Activated effector memory CD4-positive, alpha-beta T cell treated with Interleukin-2 at 50 U/mL for 16 hours (primary cell): Measurements from ENCODE around the gene SORCS3.

Source experiments
- DNase-seq: peaks from one replicate; pipeline ENCODE4 v3.0.0-alpha.2; 2020

The SORCS3 gene

DNA sequence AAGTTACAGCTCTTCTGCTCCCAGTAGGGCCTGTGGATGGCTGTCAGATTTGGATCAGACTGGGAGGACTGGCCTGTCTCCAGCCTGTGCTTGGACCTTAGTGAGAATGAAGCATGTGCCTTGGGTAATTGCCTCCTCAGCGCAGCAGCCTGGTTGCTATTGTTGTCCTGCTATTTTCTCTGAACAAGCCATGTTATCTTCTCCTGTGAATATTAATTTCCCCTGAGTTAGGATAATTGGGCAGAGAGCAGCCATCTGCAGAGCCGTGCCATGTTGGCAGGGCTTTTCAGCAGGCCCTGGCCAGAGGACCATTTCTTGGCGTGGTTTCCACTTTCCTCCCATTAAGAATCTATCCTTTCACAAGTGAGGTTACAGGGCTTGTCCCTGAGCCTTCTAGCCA is 497.3 kb downstream of the SORCS3 start:
- no peak for DNase-seq

DNA sequence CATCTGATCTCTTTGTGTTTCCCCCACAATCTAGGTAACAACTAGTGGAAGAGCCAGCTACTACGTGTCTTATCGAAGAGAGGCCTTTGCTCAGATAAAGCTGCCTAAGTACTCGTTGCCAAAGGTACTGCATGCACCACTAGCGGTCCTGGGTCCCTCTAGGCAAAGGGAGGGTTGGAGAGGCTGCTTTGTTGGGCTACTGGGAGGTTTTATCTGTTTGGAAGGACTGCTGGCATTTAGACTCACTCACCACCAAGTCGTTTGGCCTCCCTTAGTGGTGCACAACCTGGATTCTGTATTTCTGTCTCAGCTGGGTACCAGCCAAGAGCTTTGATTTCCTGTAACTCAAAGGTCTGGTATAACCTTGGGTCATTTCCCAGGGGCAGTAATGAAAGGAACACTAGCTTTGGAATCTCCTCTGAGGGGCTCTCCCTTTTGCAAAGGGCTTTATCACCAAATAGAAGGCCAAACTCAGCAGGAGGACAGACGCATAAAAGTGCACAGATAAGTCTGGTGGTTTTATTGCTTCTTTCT is 498.3 kb downstream of the SORCS3 start:
- no peak for DNase-seq

DNA sequence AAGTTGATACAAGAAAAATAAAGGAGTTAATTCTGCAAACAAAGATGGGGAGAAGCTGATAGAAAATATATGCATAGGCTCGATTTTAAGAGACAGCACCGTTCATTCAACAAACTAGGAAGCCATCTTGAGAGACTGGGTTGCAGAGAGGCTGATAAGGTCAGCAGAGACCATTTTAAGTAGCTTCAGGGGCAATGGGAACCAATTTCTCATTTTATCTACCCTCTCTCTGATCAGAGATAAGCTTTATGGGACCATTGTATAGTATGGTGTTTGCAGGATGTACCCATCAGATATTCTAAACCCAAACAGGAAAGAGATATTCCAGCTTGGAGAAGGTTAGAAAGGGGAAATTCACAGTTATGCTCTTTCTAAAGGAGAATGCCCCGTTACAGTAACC is 499.5 kb downstream of the SORCS3 start:
- DNase-seq: no peak

DNA sequence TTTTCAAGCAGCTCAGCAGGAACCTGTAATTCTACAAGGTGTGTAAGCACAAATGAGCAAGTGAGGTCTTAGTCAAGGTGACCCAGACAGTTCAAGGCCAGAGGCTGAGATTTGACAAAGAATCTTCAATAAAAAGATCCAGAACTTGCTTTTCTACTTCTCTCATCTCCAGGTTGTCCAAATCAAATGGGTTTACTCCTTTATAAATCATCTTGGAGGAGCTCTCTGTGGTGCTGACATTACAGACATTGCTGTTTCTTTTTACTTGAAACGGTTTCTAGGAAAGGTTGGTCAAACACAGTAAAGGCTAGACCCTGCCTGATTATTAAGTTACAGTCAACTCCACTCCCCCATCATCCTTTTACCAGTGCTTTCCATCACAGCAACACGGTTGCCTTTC is 504.6 kb downstream of the SORCS3 start:
- no peak for DNase-seq

DNA sequence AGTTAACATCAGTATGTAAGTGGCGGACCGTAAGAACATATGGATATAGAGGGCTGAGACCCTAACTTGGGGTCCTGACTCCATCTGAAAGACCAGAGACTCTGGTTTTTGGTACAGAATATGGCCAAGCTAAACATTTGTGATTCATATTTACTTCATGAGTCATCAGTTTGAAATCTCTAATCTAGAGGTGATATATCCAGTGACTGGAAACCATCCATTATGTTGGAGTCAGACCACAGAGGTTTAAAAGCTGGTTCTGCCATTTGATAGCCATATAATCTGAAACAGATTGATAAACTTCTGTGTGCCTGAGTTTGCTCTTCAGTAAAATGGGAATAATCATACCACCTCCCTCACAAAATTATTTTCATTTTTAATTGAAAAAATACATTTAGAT is 505.3 kb downstream of the SORCS3 start:
- DNase-seq: no peak

DNA sequence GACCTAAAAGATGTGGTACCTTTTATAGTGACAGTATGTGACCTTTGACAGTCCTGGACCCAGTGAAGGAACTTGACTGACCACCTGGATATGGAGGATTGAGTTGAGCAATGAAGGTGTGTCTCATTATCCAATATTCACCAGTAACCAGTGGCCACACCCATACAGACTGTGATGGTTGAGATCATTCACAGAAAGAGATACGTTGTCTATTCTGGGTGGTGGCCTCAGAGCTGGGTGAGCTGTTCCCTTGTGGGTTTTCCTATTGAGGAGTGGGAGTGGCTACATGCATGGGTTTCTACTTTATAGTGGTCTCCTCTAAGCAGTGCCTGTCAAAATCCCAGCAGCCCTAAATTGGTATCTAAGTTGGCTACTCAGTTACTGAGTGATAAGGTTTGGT is 507.4 kb downstream of the SORCS3 start:
- DNase-seq: no peak

DNA sequence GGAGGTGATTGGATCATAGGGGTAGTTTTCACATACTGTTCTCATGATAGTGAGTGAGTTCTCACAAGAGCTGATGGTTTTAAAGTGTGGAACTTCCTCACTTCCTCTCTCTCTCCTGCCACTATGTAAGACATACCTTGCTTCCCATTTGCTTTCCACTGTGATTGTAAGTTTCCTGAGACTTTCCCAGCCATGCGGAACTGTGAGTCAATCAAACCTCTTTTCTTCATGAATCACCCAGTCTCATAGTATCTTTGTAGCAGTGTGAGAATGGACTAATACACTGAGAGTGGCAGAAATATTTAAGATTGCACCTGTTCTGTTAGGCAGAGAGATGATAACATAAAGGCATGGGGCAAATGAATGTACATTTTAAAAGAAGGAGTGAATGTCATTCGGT is 507.8 kb downstream of the SORCS3 start:
- no peak for DNase-seq

DNA sequence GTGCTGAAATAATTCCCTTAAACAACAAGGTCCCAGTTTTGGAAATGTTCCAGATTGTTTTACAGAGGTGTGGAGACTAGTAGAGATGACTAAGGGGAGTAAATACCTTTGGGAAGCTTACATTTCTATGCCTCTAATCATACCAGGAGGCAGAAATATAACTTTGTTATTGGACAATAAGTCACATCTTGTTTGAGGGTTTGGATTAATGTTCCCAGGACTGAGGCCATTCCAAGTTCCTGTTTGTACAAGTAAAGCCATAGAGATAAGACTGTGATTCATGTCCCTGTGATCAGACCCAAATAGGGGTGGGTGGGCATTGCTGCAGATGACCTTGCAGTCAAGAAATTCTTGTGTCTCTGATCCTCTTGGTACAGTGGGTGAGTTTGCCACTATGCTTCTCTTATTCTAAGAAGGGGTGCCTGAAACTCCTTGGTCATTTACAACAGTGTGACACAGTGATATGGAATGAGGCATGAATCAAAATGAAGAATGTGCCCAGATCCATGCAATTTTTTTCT is 508.3 kb downstream of the SORCS3 start:
- DNase-seq: no peak

DNA sequence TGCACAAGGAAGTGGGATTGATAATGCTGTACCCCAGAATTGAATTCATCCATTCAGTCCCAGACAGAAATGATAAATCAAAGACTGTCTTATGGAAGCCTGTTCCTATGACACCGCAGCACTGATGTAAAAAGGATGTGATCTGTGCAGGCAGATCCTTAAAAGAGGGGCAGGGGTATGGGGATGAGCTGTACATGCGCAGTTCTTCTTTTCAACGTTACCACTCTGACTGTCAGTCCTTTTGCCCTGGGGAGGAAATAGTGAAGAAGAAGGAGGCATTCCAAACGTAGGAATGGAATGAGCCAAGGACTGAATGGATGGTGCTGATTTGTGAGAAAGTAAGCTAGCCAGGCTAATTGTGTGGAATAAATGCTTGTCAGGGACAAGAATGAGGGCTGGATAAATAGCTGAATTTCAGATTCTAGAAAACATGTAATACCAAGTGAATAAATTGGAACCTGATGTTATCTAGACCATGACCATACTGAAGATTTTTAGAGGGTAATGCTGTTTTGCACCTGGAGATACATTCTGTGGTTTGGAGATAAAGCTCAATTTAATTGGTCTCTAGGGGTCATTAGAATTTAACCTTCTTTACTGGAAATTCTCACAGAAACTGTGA is 509.3 kb downstream of the SORCS3 start:
- DNase-seq: no peak

DNA sequence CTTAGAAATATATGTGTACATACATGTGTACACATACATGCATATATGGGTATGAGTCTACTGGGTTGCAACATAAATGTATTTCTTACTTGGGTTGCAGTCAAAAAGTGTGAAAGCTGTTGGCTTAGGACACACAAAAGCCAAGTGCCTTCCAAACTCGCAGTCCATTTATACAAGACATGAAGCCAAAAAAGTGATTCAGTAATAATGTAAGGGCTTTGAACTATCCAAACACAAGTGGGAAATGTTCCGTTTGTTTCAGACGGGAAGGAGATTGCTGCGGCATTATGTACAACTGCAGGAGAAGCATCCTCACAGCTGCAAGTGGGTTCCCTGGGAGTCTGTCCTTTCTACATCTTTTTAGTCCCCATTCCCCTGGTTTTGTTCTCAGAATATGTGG is 513.6 kb downstream of the SORCS3 start:
- DNase-seq: no peak

DNA sequence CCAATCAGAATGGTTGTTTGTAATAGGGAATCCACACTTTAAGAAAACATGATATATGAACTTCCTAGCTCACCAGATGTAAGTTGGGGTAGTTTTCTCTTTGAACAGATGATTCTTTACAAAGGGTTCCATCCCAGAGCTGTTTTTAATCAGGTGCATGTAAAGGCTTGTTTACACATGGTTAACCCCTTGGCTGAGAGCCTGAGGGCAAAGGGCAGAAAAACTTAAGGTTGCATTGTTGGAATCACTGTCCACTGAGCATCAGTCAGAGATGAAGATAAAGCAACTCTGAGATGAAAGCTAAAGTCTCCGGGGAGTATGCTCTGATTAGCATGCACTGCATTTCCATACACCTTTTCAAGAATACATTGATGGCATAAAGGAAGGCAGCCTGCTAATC is 518.2 kb downstream of the SORCS3 start:
- DNase-seq: no peak

DNA sequence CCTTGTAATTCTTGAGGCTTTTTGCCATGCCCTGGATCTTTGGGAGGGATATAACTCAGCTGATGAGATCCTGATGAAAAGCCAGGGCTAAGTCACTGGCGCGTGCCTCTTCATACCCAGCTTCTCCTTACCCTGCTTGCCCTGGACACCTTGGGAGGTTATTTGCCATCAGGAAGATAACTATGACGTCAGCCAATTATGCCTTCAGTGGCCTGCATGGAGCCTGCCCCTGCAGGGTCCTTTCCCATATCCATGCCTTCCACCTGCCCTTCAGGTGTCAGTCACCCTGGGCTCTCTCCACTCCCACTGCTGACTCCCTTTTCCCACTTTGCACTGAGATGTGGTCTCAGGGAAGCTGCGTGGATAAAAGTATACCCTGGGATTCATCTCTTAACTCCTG is 520.1 kb downstream of the SORCS3 start:
- DNase-seq: no peak

DNA sequence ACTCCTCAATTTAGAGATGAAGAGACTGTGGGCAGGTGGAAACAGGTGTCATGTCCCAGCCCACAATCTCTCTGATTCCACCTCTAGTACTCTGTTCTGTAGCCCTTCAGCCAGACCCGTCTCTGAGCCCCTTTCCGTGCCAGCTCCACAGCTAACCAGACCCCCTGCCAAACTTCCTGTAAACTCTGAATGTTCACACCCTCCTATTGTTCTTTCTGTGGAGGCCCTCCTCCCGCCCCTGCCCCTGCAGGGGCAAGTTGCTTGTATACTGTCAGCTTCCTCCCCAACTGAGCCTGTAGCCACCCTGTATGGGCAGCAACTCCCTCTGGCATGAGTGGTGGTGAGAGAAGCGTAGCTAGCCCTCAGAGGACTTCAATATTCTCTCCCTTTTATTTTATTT is 520.7 kb downstream of the SORCS3 start:
- no peak for DNase-seq

DNA sequence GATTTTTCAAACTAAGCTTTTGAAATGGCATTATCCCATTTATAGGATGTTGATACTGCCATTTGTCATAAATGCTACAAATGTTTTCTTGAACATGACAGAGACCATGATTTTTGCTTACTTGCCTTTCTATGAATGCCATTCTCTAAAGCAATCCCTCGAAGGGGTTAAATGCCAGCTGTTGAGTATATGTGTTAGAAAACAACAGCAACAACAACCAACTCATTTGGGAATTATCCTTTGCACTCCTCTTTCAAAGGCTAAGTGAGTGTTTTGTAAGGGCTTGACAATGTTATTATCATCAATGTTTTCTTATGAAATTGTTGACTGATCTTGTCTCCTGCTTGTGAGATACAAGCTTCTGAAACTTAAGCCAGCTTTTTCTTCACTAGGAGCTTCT is 529.4 kb downstream of the SORCS3 start:
- DNase-seq: no peak

DNA sequence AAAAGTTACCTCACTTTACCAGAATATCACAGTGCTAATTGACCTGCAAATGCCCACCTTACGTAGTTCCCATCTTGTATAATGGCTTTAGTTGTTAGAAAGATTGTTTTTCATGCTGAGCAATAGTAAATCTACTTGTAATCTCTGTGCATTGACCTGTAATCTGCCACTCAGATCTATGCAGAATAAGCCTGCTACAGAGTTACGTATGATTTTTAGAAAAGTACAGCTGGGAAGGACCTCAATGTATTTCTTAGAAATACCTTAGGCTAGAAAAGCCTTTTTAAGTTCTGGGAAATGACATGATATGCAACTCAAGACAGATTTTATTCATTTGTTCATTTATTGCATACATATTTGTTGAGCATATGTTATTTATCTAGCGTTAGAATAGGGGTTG is 530.9 kb downstream of the SORCS3 start:
- DNase-seq: no peak

DNA sequence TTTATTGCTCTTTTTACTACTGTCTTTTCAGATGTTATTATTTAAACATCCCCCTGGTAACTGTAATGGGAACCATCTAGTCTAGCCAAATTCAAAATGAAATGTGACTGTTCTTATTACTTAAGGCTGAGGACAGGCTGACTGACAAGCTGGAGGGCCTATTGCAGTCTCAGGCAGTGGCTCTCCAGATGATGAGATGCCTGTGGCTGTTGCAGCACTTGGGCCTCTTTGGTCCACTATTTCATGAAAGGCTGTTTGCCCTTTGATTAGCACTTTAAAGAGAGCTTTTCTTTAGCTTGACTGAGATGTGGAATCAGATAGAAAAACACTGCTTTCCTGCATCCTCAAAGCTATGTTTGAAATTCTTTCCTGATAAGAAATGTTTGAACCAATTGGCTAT is 540.5 kb downstream of the SORCS3 start:
- DNase-seq: no peak

DNA sequence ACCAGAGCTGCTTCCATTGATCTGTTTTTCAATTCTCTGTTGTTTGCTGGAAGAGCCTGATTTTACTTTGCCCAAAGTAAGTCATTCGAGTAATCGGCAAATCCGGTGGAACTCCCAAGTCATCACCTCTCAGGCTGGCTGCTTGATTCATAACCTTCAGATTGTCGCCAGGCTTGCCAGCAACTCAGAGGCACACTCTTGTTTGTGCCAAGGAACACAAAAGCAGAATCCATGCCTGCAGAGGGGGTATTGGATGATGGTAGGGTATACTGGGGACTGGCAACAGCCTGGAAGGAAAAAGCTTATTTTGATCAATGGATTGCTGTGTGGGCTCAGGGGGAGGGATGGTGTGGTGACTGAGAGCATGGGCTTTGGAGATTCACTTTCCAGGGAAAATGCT is 542.4 kb downstream of the SORCS3 start:
- no peak for DNase-seq

DNA sequence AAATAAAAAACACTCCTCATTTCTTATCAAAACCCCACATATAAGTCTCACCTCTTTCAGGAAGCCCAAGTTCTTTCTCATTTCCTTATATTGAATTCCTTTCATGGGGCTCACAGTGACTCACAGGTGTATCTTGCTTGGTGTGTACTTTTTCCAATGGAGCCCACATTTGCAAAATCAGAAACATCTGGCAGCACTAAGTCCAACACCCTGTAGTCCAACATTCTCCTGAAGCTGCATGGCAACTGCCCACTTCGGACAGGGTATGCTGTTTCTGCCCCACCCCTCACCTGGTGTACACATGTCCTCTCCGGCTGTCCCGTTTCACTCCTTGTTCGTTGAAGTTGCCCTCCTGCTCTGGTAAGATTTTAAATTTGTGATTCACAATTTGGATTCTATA is 544.1 kb downstream of the SORCS3 start:
- DNase-seq: no peak

DNA sequence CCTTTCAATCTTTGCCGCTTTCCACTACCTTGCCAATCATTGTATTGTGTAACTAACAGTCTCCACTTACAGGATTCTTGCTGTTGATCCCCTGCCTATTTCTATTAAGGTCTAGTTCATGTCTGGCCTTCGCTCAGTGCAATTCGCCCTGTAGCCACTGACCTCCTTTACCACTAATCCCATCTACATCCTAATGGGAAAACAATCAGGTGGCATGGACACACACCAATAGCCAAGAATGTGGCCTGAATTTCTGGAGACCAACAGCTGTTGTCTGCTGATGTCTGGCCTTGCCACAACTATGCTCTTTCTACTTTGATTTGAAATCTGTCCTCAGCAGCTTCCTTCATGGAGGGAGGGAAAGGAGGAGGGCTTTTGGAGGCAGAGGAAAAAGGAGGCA is 546.2 kb downstream of the SORCS3 start:
- no peak for DNase-seq

DNA sequence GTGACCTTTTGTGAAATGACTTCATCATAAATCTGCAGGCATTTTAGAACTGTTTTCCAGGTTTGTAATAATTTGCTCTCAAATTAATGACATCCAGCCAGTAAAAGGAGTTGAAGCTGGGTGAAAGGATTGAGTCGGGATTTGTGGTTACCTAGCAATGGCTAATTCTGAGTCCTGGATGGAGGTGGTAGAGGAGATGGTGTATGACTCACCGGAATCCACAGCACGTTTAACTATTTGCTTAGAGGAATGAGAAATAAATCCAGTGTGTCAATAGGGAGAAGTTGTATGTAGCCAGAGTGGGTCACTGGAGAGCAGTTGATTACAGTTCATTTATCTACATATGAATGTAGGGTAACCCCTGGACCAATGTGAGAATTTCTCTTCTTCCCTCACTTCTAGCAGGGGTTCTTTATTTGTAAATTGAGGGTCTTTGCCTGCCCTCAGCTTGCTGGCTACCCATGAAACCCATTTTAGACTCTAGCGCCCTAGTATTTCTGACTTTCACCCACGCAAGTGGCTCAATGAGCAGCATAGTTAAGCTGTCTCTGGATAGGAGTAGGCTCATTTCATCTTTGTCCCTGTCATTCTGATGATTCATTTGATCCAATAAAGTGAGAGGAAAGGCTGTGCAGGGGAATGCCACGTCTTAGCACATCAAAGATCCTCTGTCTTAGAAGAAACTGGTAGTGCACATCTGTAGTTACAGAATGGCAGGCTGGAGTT is 547.8 kb downstream of the SORCS3 start:
- no peak for DNase-seq

DNA sequence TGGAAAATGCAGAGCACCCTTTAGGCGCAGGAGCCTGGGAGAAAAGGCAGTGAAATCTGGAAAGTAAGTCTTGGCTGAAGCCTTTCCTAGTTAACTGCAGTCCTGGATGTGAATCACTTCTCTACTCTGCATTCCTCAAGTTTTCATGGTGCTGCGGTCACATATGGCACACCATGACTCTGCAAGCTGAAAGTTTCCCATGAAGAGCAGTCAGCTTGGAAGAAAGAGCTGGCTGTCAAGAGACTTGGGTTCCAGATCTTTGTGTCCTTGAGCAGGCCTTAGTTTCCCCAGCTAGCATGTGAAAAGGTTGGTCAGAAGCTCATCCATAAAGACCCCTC is 548.3 kb downstream of the SORCS3 start:
- DNase-seq: no peak

DNA sequence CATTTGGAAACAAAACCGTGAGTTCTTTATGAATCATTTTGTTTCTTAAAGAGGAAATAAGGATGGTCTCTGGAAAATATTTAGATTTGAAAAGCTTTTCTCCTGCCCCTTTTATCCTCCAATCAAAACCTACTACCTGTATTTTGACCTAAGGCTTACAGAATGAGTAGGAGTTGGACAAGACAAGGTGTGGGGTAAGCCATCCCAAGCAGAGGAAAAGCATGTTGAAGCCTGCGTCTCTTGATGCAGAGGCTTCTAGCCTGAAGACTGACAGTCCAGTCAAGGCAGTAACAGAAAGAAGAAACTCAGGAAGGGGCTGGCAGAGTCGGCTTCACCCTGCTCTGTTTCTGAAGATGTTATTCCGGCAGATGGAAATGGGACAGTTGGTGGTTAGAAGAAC is 551.1 kb downstream of the SORCS3 start:
- no peak for DNase-seq

DNA sequence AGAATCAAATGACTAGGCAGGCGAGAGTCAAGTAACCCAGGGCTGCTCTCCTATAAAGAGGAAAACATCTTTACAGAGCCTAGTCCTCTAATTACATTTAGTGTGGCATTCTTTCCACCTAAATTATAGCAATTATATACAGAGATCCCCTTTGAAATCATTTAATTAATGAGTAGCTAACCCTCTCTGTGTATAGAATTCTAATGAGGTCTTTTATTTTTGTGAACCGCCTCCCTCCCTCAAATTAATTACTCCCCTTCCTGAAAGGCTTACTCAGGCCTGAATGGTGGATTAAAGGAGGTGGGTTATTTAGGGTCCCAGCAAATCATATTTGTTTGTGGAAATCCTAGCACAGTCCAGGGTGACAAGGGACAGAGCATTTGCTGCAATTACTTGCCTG is 551.8 kb downstream of the SORCS3 start:
- no peak for DNase-seq

DNA sequence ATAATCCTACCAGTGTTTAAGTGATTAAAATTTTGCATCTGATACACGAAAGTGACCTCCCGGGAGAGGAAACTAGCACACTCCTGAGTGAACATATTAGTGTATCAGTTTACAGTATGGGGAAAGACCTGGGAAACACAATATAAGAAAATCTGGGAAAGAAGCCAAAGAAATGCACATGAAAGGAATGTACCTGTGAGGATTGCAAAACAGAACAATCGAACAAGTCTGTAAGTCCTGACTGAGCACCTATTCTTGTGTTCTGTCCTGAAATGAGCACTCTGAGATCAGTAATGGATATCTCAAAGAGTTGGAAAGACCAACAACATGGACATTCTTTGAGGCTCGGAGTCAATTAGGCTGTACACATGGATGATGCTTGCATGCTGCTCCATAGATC is 554.7 kb downstream of the SORCS3 start:
- no peak for DNase-seq
